Right kidney (tissue), 1 donor: Measurements from ENCODE around the gene METTL23.
"Not testable (repeated sequence)": the region's sequence is repeated elsewhere in the genome, so short reads cannot be mapped to it uniquely, and the experiment has no call there.

Experiments
- DNase-seq: peaks from one replicate; pipeline ENCODE4 v3.0.0-alpha.2; 2016

METTL23 gene

GRCh38 chr17:76734080-76734840, 7.6 kb downstream of the METTL23 start:
- no peak for DNase-seq

- no peak for DNase-seq
These were observed 8.4 kb downstream of the METTL23 start for GRCh38 chr17:76735006-76735405.

- no peak for DNase-seq
These were observed 9.1 kb downstream of the METTL23 start for GRCh38 chr17:76735586-76736348.

GRCh38 chr17:76736349-76737081, 9.9 kb downstream of the METTL23 start:
- DNase-seq, result peak; percentile 81

GRCh38 chr17:76737082-76737675, 10.5 kb downstream of the METTL23 start, which contains the start of gene SRSF2:
SRSF2 (minus strand) TSS chr17:76737331; CDS start chr17:76737160, 171 bp downstream.
- peak; percentile 98 for DNase-seq

GRCh38 chr17:76737676-76738467, 11.2 kb downstream of the METTL23 start, which contains the start of gene MFSD11:
MFSD11 (plus strand) TSS chr17:76738119; CDS start chr17:76738353, 234 bp downstream.
- DNase-seq, result no peak

GRCh38 chr17:76738468-76738850, 11.8 kb downstream of the METTL23 start:
- no peak for DNase-seq

- DNase-seq, result not testable (repeated sequence)
These were observed 13.0 kb downstream of the METTL23 start for GRCh38 chr17:76739568-76740115.

GRCh38 chr17:76740329-76741118, 13.9 kb downstream of the METTL23 start:
- no peak for DNase-seq

GRCh38 chr17:76742958-76743357, 16.3 kb downstream of the METTL23 start:
- DNase-seq, result no peak

- DNase-seq, result no peak
These were observed 18.1 kb downstream of the METTL23 start for GRCh38 chr17:76744747-76745146.

- not testable (repeated sequence) for DNase-seq
These were observed 19.1 kb downstream of the METTL23 start for GRCh38 chr17:76745785-76746184.

GRCh38 chr17:76747716-76748363, 21.2 kb downstream of the METTL23 start:
- no peak for DNase-seq

GRCh38 chr17:76748657-76749056, 22.0 kb downstream of the METTL23 start:
- DNase-seq, result no peak

GRCh38 chr17:76751416-76751993, 24.9 kb downstream of the METTL23 start:
- DNase-seq, result no peak

GRCh38 chr17:76752006-76752405, 25.4 kb downstream of the METTL23 start:
- DNase-seq, result no peak

GRCh38 chr17:76753061-76753961, 26.7 kb downstream of the METTL23 start:
- no peak for DNase-seq

- no peak for DNase-seq
These were observed 28.6 kb downstream of the METTL23 start for GRCh38 chr17:76755285-76755684.
